SK-N-SH (cell line): ENCODE measurements around the gene TMEM109.

Source experiments
- CHD2 ChIP-seq: fragments of 150-350 bp; IDR thresholded peaks from 2 replicates; pipeline ENCODE4 v1.6.1; 2018; ENCODE audit warnings: low read length; ENCODE audit not compliant: partially characterized antibody
- EP300 ChIP-seq, 2 experiments: IDR thresholded peaks; 2 replicates each; pipeline versions ENCODE4 v1.4.0 to v1.6.1; 2012; ENCODE audit warnings: borderline replicate concordance in 1 of 2, low read depth in 1 of 2, low read length in 1 of 2
- GABPA ChIP-seq: IDR thresholded peaks from 2 replicates; pipeline ENCODE4 v1.4.0; 2012; ENCODE audit warnings: low read depth, mild to moderate bottlenecking
- RAD21 ChIP-seq: IDR thresholded peaks from 2 replicates; pipeline ENCODE4 v1.6.1; 2012; ENCODE audit warnings: mild to moderate bottlenecking, low read length
- TAF1 ChIP-seq: IDR thresholded peaks from 2 replicates; pipeline ENCODE4 v1.6.1; 2012; ENCODE audit warnings: low read depth, mild to moderate bottlenecking, low read length, moderate library complexity, borderline replicate concordance
- TCF12 ChIP-seq: IDR thresholded peaks from 2 replicates; pipeline ENCODE4 v1.4.0; 2012
- TF ChIP-seq, protein P1 (sequence below): fragments of 150-350 bp; IDR thresholded peaks from 2 replicates; pipeline ENCODE4 v1.6.1; 2017; ENCODE audit warnings: antibody characterized with exemption, low read length, low read depth, borderline replicate concordance
- TF ChIP-seq, protein P2 (sequence below): fragments of 200-600 bp; sonication (generic); IDR thresholded peaks from 2 replicates; pipeline ENCODE4 v1.6.1; 2017; ENCODE audit warnings: antibody characterized with exemption, mild to moderate bottlenecking, moderate library complexity

DNA sequence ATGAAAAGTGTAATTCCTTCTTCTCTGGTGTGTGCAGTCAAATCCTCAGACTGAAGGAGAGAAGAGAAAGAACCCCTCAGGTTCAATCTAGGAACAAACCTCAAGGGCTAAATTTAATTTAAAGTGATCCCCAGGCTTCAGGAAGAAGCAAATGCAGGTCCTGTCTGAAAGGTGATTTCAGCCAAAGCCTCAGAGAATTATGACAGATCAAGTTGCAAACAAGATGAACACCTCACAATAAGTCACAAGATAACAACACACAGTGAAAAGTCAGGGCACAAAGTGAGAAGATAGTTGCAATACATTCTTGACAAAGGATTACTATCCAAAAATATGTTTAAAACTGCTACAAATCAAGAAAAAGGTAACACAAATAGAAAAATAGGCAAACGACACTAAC lies 34.9 kb upstream of the TMEM109 start:
- TF ChIP-seq TCF12 (no peak), GABPA (no peak), CHD2 (no peak), EP300 (IDR thresholded peaks at IDR 0.05; ENCODE audit: borderline replicate concordance in 1 of 2, low read depth in 1 of 2, low read length in 1 of 2) (no peak), TAF1 (no peak), RAD21 (no peak)
- TF ChIP-seq, protein P1, sequence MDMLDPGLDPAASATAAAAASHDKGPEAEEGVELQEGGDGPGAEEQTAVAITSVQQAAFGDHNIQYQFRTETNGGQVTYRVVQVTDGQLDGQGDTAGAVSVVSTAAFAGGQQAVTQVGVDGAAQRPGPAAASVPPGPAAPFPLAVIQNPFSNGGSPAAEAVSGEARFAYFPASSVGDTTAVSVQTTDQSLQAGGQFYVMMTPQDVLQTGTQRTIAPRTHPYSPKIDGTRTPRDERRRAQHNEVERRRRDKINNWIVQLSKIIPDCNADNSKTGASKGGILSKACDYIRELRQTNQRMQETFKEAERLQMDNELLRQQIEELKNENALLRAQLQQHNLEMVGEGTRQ = no peak
- TF ChIP-seq, protein P2, sequence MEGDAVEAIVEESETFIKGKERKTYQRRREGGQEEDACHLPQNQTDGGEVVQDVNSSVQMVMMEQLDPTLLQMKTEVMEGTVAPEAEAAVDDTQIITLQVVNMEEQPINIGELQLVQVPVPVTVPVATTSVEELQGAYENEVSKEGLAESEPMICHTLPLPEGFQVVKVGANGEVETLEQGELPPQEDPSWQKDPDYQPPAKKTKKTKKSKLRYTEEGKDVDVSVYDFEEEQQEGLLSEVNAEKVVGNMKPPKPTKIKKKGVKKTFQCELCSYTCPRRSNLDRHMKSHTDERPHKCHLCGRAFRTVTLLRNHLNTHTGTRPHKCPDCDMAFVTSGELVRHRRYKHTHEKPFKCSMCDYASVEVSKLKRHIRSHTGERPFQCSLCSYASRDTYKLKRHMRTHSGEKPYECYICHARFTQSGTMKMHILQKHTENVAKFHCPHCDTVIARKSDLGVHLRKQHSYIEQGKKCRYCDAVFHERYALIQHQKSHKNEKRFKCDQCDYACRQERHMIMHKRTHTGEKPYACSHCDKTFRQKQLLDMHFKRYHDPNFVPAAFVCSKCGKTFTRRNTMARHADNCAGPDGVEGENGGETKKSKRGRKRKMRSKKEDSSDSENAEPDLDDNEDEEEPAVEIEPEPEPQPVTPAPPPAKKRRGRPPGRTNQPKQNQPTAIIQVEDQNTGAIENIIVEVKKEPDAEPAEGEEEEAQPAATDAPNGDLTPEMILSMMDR = no peak
